Mucosa of descending colon (tissue), 3 donors: ENCODE measurements around the gene BCL2. TPM values are rescaled to one million over a fixed set of nuclear protein-coding genes. Genes with fewer than 3 reads are reported as not detected.

ENCODE experiments used
- ATAC-seq: fragments of 200-7000 bp; cut with Tn5 transposase; one replicate; pipeline ENCODE4 v1.9.1; 2020; ENCODE audit warnings: mild to moderate bottlenecking, moderate library complexity
- DNase-seq, 3 donors: peaks; one replicate each; pipeline ENCODE4 v3.0.0-alpha.2; 2020
- H3K36me3 ChIP-seq: fragments of 200-600 bp; one replicate; pipeline ENCODE4 v1.8.0; 2021; ENCODE audit warnings: low read depth, mild to moderate bottlenecking
- H3K4me1 ChIP-seq: fragments of 200-600 bp; one replicate; pipeline ENCODE4 v1.8.0; 2021; ENCODE audit warnings: low read depth, mild to moderate bottlenecking
- H3K4me3 ChIP-seq: fragments of 200-600 bp; one replicate; pipeline ENCODE4 v1.8.0; 2021; ENCODE audit warnings: mild to moderate bottlenecking
- H3K9me3 ChIP-seq: fragments of 200-600 bp; one replicate; pipeline ENCODE4 v1.8.0; 2021; ENCODE audit warnings: mild to moderate bottlenecking
- intact Hi-C, 2 donors: fragments of 100-400 bp; cut with DNase I in 1 of 2; cut with micrococcal nuclease in 1 of 2; formaldehyde crosslinking; loops; one replicate each; pipeline versions ENCODE4 v1.11.0 to v1.11.1; 2022; cut with DNase I, micrococcal nuclease
- total RNA-seq, 3 donors: library from RNA; stranded (reverse); fragmentation: NEBNext Ultra II Directional in 2 of 3; extraction: Animal tissue kit (Norgen Biotek cat#: 25700) in 2 of 3; gene quantifications; one replicate each; pipeline versions ENCODE4 v1.2.1 to v1.2.4, GENCODE V29; 2021 to 2023
- TF ChIP-seq, protein P1 (sequence below): fragments of 200-600 bp; IDR thresholded peaks from one replicate; pipeline ENCODE4 v1.8.0; 2022; ENCODE audit warnings: antibody characterized with exemption, mild to moderate bottlenecking
- donor health status: DM: no; HTN: no; CAD: no; lungs with moderate emphysema.
- donor health status: DM: no; HTN: no; CAD: no.
- donor health status: DM: no; HTN: yes; CAD: no.

The BCL2 gene
- total RNA-seq, 3 donors from 2014 or later = 17.7 to 25.7 (median 20.5) TPM

DNA sequence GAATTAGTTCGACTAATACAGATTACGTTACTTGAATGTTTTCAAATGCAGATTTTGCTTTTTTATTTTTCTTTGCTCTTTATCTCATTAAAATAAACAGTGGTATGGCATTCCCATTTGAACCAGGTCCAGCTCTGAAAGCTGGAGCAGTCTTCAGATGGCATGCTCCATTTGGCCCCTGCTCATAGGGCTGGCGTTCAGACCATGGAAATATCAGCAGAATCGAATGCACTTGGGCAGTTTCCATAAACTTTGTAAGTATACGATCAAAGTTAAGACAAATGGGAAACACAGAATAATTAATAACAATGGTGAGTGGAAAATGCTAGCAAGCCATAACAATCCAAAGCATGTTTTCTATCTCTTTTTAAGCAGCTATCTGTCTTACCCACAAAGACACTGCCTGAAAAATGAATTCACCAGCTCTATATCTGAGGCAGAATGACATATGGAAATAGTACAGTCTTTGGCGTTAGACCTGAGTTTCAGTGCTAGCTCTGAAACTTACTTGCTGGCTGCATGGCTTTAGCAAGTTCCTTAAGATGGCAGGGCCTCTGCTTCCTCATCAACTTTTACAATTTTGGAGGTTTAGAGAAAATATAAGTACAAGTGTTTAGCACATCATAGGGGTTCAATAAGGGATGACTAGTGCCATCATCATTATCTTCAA lies 131.6 kb downstream of the BCL2 start:
- intact Hi-C loops = no loop called here
- no peaks in the 10 kb centered on the region for H3K9me3 ChIP-seq
- DNase-seq = no peak
- H3K36me3 ChIP-seq = no peaks in the 10 kb centered on the region
- ATAC-seq = no peak
- H3K4me1 ChIP-seq = peaks cover 37% of the 10 kb centered on the region
- H3K4me3 ChIP-seq = no peak overlapping the region
- TF ChIP-seq, protein P1, sequence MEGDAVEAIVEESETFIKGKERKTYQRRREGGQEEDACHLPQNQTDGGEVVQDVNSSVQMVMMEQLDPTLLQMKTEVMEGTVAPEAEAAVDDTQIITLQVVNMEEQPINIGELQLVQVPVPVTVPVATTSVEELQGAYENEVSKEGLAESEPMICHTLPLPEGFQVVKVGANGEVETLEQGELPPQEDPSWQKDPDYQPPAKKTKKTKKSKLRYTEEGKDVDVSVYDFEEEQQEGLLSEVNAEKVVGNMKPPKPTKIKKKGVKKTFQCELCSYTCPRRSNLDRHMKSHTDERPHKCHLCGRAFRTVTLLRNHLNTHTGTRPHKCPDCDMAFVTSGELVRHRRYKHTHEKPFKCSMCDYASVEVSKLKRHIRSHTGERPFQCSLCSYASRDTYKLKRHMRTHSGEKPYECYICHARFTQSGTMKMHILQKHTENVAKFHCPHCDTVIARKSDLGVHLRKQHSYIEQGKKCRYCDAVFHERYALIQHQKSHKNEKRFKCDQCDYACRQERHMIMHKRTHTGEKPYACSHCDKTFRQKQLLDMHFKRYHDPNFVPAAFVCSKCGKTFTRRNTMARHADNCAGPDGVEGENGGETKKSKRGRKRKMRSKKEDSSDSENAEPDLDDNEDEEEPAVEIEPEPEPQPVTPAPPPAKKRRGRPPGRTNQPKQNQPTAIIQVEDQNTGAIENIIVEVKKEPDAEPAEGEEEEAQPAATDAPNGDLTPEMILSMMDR = no peak

DNA sequence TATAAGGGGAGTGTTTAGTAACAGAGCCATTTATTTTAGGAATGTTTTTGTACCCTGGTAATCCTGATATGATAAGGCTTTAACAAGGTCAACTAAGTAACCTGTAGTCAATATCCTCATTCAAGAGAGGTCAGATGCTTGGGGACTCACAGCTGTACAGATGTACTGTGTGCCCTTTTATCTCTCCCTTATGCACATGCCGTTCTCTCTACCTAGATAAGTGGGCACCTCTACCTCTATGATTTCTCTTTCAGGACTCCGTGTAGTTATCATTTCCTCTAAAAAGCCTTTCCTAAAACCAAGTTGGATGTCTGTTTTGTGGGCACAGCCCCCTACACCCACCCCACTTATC lies 132.4 kb downstream of the BCL2 start:
- TF ChIP-seq, protein P1 = no peak
- no peaks in the 10 kb centered on the region for H3K36me3 ChIP-seq
- intact Hi-C loops = no loop called here
- H3K4me1 ChIP-seq = peaks cover 45% of the 10 kb centered on the region
- DNase-seq (no peak), ATAC-seq (no peak)
- H3K4me3 ChIP-seq = no peak overlapping the region
- no peaks in the 10 kb centered on the region for H3K9me3 ChIP-seq

DNA sequence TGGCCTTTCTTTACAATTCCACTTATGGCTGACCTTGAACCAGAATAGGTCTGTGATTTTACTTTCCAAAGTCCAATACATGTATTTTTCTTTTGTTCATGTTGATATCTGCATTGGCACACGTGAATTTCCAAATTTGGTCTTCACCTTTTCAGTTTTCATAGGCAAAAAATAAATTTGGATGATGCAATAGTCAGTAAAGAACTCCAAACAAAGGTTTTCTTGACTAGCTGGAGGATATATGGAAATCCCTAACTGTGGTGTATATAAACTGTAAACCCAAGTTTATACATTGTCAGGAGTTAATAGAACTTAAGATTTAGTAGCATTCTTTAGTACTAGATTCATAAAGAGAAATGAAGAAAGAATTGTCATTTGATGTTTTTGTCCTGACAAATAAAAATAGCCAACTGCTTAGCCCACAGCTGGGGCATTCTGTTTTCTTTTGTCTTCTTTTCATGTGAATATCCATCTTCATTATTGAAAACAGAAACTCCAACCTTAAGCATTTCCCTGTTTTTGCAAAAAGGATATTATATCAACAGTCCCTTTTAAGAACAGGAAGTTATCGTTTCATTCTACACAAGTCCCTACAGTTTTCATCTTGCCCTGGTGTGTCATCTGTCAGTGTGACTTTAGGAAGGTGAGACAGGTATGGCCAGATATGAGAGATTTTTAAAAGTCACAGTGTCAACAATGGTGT lies 132.9 kb downstream of the BCL2 start:
- intact Hi-C loops = no loop called here
- ATAC-seq (no peak), DNase-seq (no peak)
- TF ChIP-seq, protein P1 = no peak
- H3K4me3 ChIP-seq = no peak overlapping the region
- H3K36me3 ChIP-seq = no peaks in the 10 kb centered on the region
- H3K9me3 ChIP-seq = no peaks in the 10 kb centered on the region
- H3K4me1 ChIP-seq = peaks cover 49% of the 10 kb centered on the region

DNA sequence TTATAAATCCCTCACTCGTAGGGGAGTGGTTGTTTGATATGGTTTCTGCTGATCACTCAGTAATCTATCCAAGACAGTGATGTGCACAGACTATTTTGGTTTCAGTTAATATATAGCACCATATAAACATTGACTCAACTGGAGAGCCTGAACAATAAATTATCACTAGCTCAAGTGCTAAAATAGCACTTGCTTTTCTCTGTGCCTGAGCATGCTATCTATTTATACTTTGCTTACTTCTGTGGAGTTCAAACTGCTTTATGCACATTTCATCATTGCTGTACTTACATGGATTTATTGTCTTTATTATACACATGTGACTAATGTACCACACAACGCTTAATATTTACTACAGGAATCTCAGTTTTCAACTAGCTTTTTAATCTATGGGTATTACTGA lies 133.6 kb downstream of the BCL2 start:
- DNase-seq = no peak
- no peak for ATAC-seq
- H3K36me3 ChIP-seq = no peaks in the 10 kb centered on the region
- no peak overlapping the region for H3K4me3 ChIP-seq
- peaks cover 56% of the 10 kb centered on the region for H3K4me1 ChIP-seq
- intact Hi-C loops = no loop called here
- TF ChIP-seq, protein P1 = no peak
- no peaks in the 10 kb centered on the region for H3K9me3 ChIP-seq

DNA sequence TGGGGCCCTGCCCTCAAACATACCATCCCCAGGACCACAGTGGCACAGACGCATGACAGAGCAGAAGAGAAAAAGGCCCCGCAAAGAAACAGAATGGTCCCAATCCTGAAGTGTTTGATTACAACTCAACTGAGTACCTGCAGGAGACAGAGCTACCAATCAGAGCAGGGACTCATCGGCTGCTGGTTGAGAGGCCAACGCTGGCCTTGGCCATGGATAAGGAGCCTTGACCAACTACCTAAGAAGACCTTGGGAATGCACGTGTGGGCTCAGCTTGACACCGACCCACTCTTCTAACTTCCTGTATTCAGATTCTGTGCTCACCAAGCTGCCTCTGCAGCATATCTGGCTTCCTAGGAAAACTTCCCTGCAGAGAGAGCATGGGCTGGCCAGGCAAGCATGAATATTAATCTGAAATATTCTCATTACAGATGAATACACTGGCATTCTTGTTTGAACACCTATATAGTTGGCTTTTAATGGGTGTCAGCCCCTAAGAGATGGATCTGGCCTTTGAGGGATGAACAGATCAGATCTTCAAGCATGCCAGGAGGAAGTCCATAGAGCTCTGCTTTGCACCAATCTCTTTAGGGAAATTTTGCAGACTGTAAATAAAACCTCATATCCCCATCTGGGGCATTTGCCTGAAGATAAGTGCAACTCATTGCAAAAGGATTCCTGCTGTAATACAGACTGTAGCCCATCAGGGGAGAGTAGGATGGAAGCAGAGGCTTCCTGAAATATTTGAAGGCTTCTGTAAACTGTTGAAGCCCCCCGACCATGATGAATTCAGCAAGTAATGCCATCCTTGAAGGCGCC lies 135.4 kb downstream of the BCL2 start:
- Histone ChIP-seq H3K4me3 (no peak overlapping the region), H3K9me3 (no peaks in the 10 kb centered on the region), H3K4me1 (peaks cover 67% of the 10 kb centered on the region), H3K36me3 (no peaks in the 10 kb centered on the region)
- no peak for ATAC-seq
- TF ChIP-seq, protein P1 = no peak
- intact Hi-C loops = no loop called here
- no peak for DNase-seq
